HUES6 (cell line): ENCODE data around the gene DYNC1I2.

Experiments
- H3K27ac ChIP-seq: 2 replicates; pipeline ENCODE4 v1.7.0; 2013; ENCODE audit warnings: low read depth, mild to moderate bottlenecking, low read length, inconsistent platforms
- H3K27me3 ChIP-seq: 2 replicates; pipeline ENCODE4 v1.6.1; 2013; ENCODE audit warnings: low read length; ENCODE audit not compliant: control insufficient read depth, insufficient read depth
- H3K36me3 ChIP-seq: 2 replicates; pipeline ENCODE4 v1.6.1; 2013; ENCODE audit warnings: low read length; ENCODE audit not compliant: control insufficient read depth, insufficient read depth
- H3K4me1 ChIP-seq: 2 replicates; pipeline ENCODE4 v1.6.1; 2013; ENCODE audit warnings: low read length; ENCODE audit not compliant: control insufficient read depth, insufficient read depth
- H3K4me3 ChIP-seq: 2 replicates; pipeline ENCODE4 v1.5.1; 2013; ENCODE audit warnings: low read depth, low read length
- H3K9ac ChIP-seq: one replicate; pipeline ENCODE4 v1.6.1; 2013; ENCODE audit warnings: mild to moderate bottlenecking, low read length
- H3K9me3 ChIP-seq: 2 replicates; pipeline ENCODE4 v1.6.1; 2013; ENCODE audit warnings: low read depth, low read length; ENCODE audit not compliant: control insufficient read depth, insufficient read depth

DYNC1I2 gene

DNA sequence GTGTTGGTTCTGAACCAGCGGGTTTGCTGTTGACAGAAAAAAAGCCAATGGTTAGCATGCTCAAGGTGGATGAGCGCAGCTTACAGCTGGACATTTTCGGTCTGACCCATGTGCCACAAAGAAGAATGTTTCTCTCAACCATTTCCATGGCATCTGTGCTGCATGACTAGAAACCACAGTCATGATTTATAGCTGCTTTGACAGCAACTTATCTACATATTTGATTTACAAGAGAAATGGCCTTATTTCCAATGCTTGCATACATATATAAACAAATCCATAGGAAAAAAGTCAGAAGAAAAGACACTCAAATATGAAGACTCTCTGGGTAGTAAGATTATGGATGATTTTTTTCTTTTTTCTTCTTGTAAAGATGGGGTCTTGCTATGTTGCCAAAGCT lies 98.2 kb downstream of the DYNC1I2 start:
- H3K27ac ChIP-seq = no peak overlapping the region
- H3K9ac ChIP-seq = no peak overlapping the region
- H3K4me3 ChIP-seq = no peak overlapping the region
- H3K27me3 ChIP-seq = no peaks in the 10 kb centered on the region
- peaks cover 22% of the 10 kb centered on the region for H3K36me3 ChIP-seq
- H3K9me3 ChIP-seq = peaks cover 9% of the 10 kb centered on the region; the same call in 1 of the 2 replicates
- H3K4me1 ChIP-seq = peaks cover 25% of the 10 kb centered on the region

DNA sequence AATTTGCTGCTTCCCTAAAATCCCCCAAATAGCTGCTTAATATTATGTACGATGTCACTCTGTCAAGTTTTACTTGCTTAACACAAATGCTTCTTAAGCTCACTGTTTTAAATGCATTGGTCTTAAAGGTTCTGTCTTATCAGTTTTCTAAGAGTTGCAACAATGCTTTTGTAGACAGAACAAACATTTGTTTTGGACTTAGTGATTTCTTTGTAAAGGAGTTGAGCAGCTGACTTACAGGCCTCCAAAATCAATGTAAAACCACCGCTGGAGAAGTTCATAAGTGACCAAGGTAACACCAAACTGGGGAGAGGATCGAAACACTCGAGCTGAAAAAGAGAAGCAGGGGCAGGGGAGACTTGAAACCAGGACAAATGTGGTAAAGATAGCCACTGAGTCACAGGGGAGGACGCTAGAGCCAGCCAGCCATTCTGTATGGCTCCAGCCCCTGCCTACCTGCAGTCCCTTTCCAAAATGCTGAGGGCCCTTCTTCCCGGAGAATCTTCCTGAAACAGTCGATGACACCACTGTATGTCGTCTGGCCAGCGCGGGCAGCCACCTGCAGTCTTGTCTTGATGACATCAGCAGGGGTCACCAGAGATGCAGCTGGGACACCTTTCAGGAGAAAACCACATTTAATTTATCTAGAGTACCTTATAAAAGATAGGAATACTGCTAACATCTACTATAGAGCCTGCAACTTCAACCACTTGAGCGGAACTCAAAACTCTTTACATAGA lies 100.2 kb downstream of the DYNC1I2 start:
- peak overlapping the region; percentile 14 for H3K9ac ChIP-seq
- no peak overlapping the region for H3K27ac ChIP-seq
- no peak overlapping the region for H3K4me3 ChIP-seq
- H3K4me1 ChIP-seq = peaks cover 25% of the 10 kb centered on the region
- no peaks in the 10 kb centered on the region for H3K27me3 ChIP-seq
- peaks cover 22% of the 10 kb centered on the region for H3K36me3 ChIP-seq
- no peaks in the 10 kb centered on the region for H3K9me3 ChIP-seq

DNA sequence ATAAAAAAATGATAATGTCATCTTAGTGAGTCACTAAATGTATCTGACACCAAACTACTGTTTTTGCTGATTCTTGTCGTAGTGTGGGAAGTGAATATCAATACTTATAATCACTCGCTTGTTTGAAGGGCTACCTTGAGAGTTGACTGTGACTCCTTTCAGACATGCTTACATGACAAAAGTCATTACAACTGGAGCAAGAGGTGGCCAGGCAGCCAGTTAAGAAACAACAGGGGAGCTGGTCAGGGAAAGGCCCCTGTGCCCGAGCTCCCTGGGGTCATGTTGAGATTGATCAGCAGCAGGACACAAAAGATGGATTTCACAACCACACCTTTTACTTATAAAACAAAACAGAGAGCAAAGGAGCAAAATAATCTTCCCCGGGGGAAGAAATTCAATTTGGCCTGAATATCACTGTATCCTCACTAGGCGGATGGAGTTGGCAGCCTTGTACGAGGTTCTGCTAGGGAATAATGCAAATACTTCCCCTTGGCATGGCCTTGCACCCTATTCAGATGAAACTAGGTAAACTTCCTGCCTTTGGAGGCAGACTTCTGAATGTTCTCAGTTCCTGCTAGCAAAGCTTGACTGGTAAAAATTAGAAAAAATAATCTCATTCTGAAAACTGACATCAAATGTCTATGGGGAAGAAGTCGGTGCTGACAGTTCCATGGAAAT lies 101.2 kb downstream of the DYNC1I2 start:
- no peak overlapping the region for H3K9ac ChIP-seq
- no peaks in the 10 kb centered on the region for H3K27me3 ChIP-seq
- H3K4me3 ChIP-seq = no peak overlapping the region
- no peaks in the 10 kb centered on the region for H3K9me3 ChIP-seq
- H3K27ac ChIP-seq = peak overlapping the region; percentile 64
- peaks cover 33% of the 10 kb centered on the region for H3K4me1 ChIP-seq
- H3K36me3 ChIP-seq = peaks cover 18% of the 10 kb centered on the region

DNA sequence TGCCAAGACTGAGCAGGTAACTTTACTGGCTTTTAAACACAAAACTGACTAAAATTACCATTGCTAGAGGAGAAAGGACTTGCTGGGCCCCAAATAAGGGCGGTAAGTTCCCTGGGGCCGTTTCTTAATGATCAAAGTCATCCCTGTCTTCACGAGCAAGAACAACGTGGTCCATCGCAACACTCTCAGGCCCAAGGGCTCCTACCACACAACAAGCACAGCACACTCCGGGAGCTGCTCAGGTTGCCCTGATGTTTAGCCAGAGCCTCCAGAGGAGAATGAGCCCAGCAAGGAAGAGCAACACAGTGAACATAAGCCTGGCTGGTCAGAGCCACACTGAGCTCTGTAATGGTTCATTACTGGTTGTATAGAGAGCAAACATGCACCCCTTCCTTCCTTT lies 102.7 kb downstream of the DYNC1I2 start:
- Histone ChIP-seq H3K27me3 (no peaks in the 10 kb centered on the region), H3K36me3 (peaks cover 5% of the 10 kb centered on the region; the same call in 1 of the 2 replicates), H3K9me3 (no peaks in the 10 kb centered on the region), H3K4me3 (no peak overlapping the region), H3K9ac (no peak overlapping the region), H3K4me1 (peaks cover 48% of the 10 kb centered on the region), H3K27ac (no peak overlapping the region)

DNA sequence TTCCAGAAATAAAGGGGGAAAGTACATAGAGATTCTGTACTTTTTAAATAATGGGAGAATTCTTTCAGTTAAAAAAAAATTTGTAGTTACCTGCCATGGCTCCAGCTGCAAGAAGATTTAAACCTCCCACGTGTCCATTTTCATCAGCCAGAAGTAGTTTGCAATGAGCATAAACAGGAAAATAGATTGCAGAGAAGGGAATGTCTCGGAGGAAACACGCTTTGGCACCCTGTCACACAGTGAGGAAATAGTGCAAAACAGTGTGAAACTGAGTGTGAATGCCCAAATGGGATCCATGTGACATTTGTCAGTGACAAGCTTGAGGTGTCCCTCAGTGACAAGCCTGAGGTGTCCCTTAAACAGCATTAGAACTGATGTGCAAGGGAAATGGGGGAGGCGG lies 104.1 kb downstream of the DYNC1I2 start:
- no peak overlapping the region for H3K27ac ChIP-seq
- H3K9me3 ChIP-seq = no peaks in the 10 kb centered on the region
- no peaks in the 10 kb centered on the region for H3K27me3 ChIP-seq
- no peak overlapping the region for H3K4me3 ChIP-seq
- no peak overlapping the region for H3K9ac ChIP-seq
- H3K4me1 ChIP-seq = peaks cover 54% of the 10 kb centered on the region
- H3K36me3 ChIP-seq = no peaks in the 10 kb centered on the region; the same call in 1 of the 2 replicates

DNA sequence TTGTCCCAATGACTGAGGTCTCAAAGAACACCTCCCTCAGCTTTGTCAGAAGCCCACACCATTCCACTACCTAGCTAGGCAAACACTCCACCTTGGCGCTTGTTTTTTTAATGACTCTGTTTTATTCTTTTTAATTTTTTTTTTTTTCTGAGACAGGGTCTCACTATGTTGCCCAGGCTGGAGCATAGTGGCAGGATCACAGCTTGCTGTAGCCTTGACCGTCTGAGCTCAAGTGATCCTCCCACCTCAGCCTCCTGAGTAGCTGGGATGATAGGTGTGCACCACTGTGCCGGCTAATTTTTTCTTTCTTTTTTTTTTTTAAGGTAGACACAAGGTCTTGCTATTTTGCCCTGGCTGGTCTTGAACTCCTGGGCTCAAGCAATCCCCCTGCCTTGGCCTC lies 104.9 kb downstream of the DYNC1I2 start:
- Histone ChIP-seq H3K9me3 (no peaks in the 10 kb centered on the region), H3K4me3 (no peak overlapping the region), H3K27ac (no peak overlapping the region), H3K36me3 (no peaks in the 10 kb centered on the region; the same call in 1 of the 2 replicates), H3K27me3 (no peaks in the 10 kb centered on the region), H3K9ac (no peak overlapping the region), H3K4me1 (peaks cover 54% of the 10 kb centered on the region)

DNA sequence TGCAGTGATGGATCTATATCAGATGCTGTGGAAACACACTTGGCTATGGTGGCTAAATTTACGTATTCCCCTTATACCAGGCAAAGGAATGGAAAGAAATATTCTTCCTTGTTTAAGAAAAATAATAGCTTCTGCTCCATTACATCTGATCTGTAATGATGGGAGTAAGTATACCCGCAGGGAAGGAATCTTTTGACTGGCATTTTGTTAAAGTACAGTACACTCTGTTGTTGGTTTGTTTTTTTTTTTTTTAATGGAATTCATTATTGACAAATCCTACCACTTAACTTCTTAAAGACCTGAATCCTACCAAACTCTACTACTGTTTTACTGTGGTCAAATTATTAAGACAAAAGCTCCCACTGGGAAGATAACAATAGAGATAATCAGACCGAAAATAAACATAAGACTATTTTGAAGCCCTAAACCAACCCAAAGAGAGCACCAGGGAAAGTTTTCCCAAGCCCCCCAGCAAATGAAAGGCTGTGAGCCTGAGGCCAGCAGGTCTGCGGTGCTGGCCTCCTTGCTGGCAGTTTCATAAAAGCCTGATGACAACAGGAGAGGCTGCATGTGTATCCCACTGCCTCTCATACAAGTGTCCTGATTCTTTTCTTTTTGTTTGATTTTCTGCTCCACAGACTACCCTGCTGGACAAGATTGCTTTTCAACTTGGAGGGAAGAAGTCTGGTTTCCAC lies 105.8 kb downstream of the DYNC1I2 start:
- H3K4me1 ChIP-seq = peaks cover 48% of the 10 kb centered on the region
- no peak overlapping the region for H3K9ac ChIP-seq
- H3K36me3 ChIP-seq = no peaks in the 10 kb centered on the region
- H3K27ac ChIP-seq = no peak overlapping the region
- H3K9me3 ChIP-seq = no peaks in the 10 kb centered on the region
- no peak overlapping the region for H3K4me3 ChIP-seq
- H3K27me3 ChIP-seq = no peaks in the 10 kb centered on the region

DNA sequence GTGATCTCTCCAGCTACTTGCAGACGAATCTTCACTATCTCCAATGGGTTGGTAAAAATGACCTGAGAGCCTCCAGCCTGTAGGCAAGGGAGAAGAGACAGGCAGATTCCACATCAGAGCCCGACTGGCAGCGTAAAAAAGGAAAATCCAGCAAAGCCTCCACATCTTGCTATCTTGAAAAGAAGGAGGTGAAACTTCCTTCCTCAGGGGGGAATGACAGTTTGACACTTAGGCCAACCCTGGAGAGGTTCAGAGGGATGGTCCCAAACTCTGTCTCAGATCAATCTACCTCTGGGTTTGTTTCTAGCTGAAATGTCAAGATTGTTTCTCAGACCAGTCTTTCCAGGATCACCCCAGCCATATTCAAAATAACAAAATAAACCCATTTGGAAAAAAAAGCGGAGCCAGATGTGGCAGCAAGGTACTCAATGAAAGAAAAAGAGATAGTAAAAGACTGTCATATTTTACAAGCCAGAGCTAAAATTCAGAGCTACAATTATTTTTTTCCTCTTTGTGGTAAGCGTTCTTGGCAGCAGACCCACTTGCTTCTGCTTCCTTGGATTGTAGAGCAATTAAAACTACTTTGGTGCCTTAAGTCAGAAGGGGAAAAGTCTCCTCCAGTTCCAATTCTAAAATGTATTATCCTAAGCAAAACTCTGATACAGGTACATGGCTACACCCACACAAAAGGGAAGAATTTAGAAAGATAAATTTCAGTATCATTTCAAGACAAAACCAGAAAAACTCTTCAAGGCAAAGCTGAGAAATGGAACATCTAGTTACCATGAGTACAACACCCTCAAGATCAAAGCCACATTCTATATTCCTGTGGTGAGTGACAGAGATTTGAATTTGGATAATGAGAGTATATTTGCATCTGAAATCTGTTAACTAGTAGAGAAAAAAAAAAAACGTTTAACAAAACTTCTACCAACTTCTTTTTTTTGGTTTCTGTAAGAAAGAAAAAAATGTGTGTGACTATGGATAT lies 106.7 kb downstream of the DYNC1I2 start:
- H3K4me1 ChIP-seq = peaks cover 46% of the 10 kb centered on the region
- H3K9ac ChIP-seq = no peak overlapping the region
- H3K27me3 ChIP-seq = no peaks in the 10 kb centered on the region
- H3K9me3 ChIP-seq = no peaks in the 10 kb centered on the region
- H3K4me3 ChIP-seq = no peak overlapping the region
- H3K27ac ChIP-seq = no peak overlapping the region
- no peaks in the 10 kb centered on the region for H3K36me3 ChIP-seq

DNA sequence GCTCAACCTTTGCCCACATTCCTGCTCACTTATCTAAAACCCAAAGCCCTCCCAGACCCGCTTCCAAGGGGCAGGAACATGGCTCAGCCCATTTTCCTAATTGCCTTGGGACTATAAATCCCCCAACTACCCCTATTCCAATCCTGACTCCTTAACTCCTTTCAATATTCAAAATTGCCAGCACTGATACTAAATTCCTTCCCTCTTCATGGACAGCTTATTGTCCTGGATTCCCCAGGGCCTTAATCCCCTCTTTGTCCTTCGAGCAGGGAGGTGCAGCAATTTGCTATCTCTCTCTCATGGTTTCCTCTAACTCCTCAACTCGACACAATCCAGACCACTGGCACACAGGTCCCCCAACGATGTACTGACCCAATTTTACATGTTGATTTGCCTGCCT lies 107.6 kb downstream of the DYNC1I2 start:
- Histone ChIP-seq H3K9ac (no peak overlapping the region), H3K27me3 (no peaks in the 10 kb centered on the region), H3K4me3 (no peak overlapping the region), H3K9me3 (no peaks in the 10 kb centered on the region), H3K36me3 (no peaks in the 10 kb centered on the region), H3K4me1 (peaks cover 42% of the 10 kb centered on the region), H3K27ac (no peak overlapping the region)
